Cardiac fibroblast (primary cell): ENCODE data around the gene ATP8A2.
A peak's percentile ranks its signal among the peaks of the same experiment; 100 is the strongest.

Experiments
- DNase-seq, 2 donors: peaks; one replicate each; pipeline versions ENCODE4 v3.0.0 to v3.0.0-alpha.2; 2010; ENCODE audit warnings: low read depth in 2 of 2
- H3K4me3 ChIP-seq, 2 donors: replicated peaks in 1 of 2; 1 replicate in 1 of 2; 2 replicates in 1 of 2; pipeline ENCODE4 v1.5.1; 2011; ENCODE audit warnings: low read depth in 2 of 2, low read length in 2 of 2, mild to moderate bottlenecking in 2 of 2, moderate library complexity in 1 of 2
- CTCF ChIP-seq: IDR thresholded peaks from one replicate; pipeline ENCODE4 v1.5.1; 2011; ENCODE audit warnings: low read depth, mild to moderate bottlenecking, low read length, inconsistent platforms

ATP8A2 gene

GRCh38 chr13:25915840-25916518 lies 544.2 kb downstream of the ATP8A2 start:
- no peak overlapping the region for H3K4me3 ChIP-seq
- no peak for TF ChIP-seq CTCF
- no peak for DNase-seq

- no peak for TF ChIP-seq CTCF
- H3K4me3 ChIP-seq, result no peak overlapping the region
- DNase-seq, result no peak
These were observed 548.5 kb downstream of the ATP8A2 start for GRCh38 chr13:25920277-25920676.

GRCh38 chr13:25920931-25921330 lies 549.2 kb downstream of the ATP8A2 start:
- no peak for TF ChIP-seq CTCF
- no peak for DNase-seq
- no peak overlapping the region for H3K4me3 ChIP-seq

GRCh38 chr13:25922376-25922775 lies 550.6 kb downstream of the ATP8A2 start:
- no peak overlapping the region for H3K4me3 ChIP-seq
- DNase-seq, result no peak
- TF ChIP-seq CTCF, result no peak

- peak in 1 of 2 donors; percentile 14 for DNase-seq
- no peak overlapping the region for H3K4me3 ChIP-seq
- no peak for TF ChIP-seq CTCF
These were observed 551.7 kb downstream of the ATP8A2 start for GRCh38 chr13:25923217-25924085.

GRCh38 chr13:25927363-25927762 lies 555.6 kb downstream of the ATP8A2 start:
- DNase-seq, result no peak
- H3K4me3 ChIP-seq, result no peak overlapping the region
- TF ChIP-seq CTCF, result no peak
